ENCODE results near the gene PHC2. TPM values are rescaled to one million over a fixed set of nuclear protein-coding genes. Genes with fewer than 3 reads are reported as not detected.
A peak's percentile ranks its signal among the peaks of the same experiment; 100 is the strongest.

Gene PHC2, protein sequence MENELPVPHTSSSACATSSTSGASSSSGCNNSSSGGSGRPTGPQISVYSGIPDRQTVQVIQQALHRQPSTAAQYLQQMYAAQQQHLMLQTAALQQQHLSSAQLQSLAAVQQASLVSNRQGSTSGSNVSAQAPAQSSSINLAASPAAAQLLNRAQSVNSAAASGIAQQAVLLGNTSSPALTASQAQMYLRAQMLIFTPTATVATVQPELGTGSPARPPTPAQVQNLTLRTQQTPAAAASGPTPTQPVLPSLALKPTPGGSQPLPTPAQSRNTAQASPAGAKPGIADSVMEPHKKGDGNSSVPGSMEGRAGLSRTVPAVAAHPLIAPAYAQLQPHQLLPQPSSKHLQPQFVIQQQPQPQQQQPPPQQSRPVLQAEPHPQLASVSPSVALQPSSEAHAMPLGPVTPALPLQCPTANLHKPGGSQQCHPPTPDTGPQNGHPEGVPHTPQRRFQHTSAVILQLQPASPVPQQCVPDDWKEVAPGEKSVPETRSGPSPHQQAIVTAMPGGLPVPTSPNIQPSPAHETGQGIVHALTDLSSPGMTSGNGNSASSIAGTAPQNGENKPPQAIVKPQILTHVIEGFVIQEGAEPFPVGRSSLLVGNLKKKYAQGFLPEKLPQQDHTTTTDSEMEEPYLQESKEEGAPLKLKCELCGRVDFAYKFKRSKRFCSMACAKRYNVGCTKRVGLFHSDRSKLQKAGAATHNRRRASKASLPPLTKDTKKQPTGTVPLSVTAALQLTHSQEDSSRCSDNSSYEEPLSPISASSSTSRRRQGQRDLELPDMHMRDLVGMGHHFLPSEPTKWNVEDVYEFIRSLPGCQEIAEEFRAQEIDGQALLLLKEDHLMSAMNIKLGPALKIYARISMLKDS
- polyA plus RNA-seq (171 and 179 TPM in 2 replicates), polyA minus RNA-seq (154 and 155 TPM in 2 replicates)

DNA sequence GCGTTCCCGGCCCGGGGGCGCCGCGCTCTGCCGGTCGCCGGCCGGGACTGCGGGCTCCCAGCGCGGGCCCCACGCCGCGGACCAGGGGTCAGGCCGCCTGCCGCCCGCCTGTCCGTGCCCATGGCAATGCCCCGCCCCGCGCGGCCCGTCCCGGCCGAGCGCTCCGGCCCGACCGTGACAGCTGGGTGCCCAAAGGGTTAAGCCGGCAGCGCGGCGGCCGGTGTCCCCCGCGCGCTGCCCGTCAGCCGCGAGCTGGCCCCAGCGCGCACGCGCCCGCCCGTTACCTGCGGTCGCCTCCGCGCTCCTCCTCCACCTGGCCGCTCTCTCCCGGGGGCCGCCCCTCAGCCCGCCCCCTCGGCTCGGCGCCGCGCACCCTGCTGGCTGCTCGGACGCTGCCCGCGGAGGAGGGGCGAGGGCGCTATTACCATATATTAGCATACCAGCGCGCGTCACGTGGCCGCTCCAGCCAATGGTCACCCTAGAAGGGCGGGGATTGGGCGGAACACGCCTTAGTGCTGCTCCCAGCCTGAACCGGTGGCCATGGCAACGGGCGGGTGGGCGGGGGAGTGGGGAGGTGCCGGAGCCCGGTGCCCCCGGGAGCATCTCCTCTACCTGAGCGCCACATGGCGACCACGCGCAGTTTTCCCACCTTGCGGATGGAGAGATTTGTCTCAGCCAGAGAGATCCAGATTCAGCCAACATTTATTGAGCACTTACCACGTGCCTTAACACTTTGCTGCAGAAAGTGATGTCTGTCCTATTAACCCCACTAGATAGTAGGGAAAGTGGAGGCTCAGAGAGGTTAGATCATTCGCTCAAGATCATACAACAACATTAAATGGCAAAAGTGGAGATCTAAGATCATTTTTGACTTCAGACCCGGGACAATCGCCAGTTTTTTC lies at the start of gene PHC2:
PHC2 (minus strand) TSS at position 404 of the 902 bp plus-strand sequence. CDS start 55,556 bp downstream, outside the sequence.
- peak within 1 kb of the TSS; percentile 97 for H3K4me2 ChIP-seq (ENCODE audit: low read length)
- peak within 1 kb of the TSS; percentile 88 for H3K4me3 ChIP-seq (ENCODE audit: low read length)
- H3K36me3 ChIP-seq (ENCODE audit: insufficient read depth, low read length): no peaks in the 10 kb centered on the region
- no peaks in the 10 kb centered on the region for H3K9me3 ChIP-seq (ENCODE audit: low read length)
- no peaks in the 10 kb centered on the region for H3K27me3 ChIP-seq (ENCODE audit: insufficient read depth, low read depth, low read length)
- TF ChIP-seq, protein P1, sequence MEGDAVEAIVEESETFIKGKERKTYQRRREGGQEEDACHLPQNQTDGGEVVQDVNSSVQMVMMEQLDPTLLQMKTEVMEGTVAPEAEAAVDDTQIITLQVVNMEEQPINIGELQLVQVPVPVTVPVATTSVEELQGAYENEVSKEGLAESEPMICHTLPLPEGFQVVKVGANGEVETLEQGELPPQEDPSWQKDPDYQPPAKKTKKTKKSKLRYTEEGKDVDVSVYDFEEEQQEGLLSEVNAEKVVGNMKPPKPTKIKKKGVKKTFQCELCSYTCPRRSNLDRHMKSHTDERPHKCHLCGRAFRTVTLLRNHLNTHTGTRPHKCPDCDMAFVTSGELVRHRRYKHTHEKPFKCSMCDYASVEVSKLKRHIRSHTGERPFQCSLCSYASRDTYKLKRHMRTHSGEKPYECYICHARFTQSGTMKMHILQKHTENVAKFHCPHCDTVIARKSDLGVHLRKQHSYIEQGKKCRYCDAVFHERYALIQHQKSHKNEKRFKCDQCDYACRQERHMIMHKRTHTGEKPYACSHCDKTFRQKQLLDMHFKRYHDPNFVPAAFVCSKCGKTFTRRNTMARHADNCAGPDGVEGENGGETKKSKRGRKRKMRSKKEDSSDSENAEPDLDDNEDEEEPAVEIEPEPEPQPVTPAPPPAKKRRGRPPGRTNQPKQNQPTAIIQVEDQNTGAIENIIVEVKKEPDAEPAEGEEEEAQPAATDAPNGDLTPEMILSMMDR (IDR thresholded peaks at IDR 0.05; ENCODE audit: poor library complexity, severe bottlenecking): peak; percentile 59
- TF ChIP-seq SMC3 (conservative IDR thresholded peaks at IDR 0.05; ENCODE audit: poor library complexity): peak; percentile 47
- TF ChIP-seq TAF1 (IDR thresholded peaks at IDR 0.05; ENCODE audit: low read depth): no peak
- TF ChIP-seq RAD21 (conservative IDR thresholded peaks at IDR 0.05): peak; percentile 51
- TF ChIP-seq EZH2 (IDR thresholded peaks at IDR 0.05; ENCODE audit: borderline replicate concordance, insufficient read depth, low read length, poor library complexity, severe bottlenecking): no peak
- TF ChIP-seq POLR2AphosphoS5 (IDR thresholded peaks at IDR 0.05): peak; percentile 67
- TF ChIP-seq, protein P2, sequence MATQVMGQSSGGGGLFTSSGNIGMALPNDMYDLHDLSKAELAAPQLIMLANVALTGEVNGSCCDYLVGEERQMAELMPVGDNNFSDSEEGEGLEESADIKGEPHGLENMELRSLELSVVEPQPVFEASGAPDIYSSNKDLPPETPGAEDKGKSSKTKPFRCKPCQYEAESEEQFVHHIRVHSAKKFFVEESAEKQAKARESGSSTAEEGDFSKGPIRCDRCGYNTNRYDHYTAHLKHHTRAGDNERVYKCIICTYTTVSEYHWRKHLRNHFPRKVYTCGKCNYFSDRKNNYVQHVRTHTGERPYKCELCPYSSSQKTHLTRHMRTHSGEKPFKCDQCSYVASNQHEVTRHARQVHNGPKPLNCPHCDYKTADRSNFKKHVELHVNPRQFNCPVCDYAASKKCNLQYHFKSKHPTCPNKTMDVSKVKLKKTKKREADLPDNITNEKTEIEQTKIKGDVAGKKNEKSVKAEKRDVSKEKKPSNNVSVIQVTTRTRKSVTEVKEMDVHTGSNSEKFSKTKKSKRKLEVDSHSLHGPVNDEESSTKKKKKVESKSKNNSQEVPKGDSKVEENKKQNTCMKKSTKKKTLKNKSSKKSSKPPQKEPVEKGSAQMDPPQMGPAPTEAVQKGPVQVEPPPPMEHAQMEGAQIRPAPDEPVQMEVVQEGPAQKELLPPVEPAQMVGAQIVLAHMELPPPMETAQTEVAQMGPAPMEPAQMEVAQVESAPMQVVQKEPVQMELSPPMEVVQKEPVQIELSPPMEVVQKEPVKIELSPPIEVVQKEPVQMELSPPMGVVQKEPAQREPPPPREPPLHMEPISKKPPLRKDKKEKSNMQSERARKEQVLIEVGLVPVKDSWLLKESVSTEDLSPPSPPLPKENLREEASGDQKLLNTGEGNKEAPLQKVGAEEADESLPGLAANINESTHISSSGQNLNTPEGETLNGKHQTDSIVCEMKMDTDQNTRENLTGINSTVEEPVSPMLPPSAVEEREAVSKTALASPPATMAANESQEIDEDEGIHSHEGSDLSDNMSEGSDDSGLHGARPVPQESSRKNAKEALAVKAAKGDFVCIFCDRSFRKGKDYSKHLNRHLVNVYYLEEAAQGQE (IDR thresholded peaks at IDR 0.05; ENCODE audit: borderline replicate concordance): no peak
- TF ChIP-seq MXI1 (conservative IDR thresholded peaks at IDR 0.05; ENCODE audit: poor library complexity, severe bottlenecking): peak; percentile 47
- TF ChIP-seq EP300 (conservative IDR thresholded peaks at IDR 0.05; ENCODE audit: poor library complexity, severe bottlenecking): peak; percentile 41
- H2AFZ ChIP-seq (ENCODE audit: low read depth, low read length): peak within 1 kb of the TSS; percentile 2
- no peaks in the 10 kb centered on the region for H3F3A ChIP-seq (ENCODE audit: insufficient read depth, low read length, poor library complexity, severe bottlenecking)
- H3K9ac ChIP-seq (ENCODE audit: low read length): peak within 1 kb of the TSS; percentile 87
- no peaks in the 10 kb centered on the region for H3K9me2 ChIP-seq (ENCODE audit: insufficient read depth, low read length)
- H3K79me2 ChIP-seq (replicated peaks; ENCODE audit: insufficient read depth, low read length): peaks cover 42% of the 10 kb centered on the region
- H4K20me1 ChIP-seq (ENCODE audit: insufficient read depth): no peaks in the 10 kb centered on the region
- H3K27ac ChIP-seq (ENCODE audit: low read length): peak within 1 kb of the TSS; percentile 87

All from neural cell (in vitro differentiated cells).